Tibial nerve (tissue), 4 donors: ENCODE data around the gene SLC9A1. TPM values are rescaled to one million over a fixed set of nuclear protein-coding genes. Genes with fewer than 3 reads are reported as not detected.

Experiments
- DNase-seq, 2 donors: peaks; one replicate each; pipeline ENCODE4 v3.0.0-alpha.2; 2019; ENCODE audit warnings: low spot score in 2 of 2
- H3K27ac ChIP-seq, 4 donors: fragments of 200-600 bp; sonication (generic) in 3 of 4; one replicate each; pipeline ENCODE4 v1.5.1; 2017 to 2019; ENCODE audit warnings: mild to moderate bottlenecking in 1 of 4
- H3K27me3 ChIP-seq, 2 donors: fragments of 200-600 bp; sonication (generic) in 1 of 2; one replicate each; pipeline versions ENCODE4 v1.5.1 to v1.6.0; 2017 to 2019
- H3K36me3 ChIP-seq, 3 donors: fragments of 200-600 bp; sonication (generic); one replicate each; pipeline ENCODE4 v1.5.1; 2018 to 2019
- H3K4me1 ChIP-seq, 4 donors: fragments of 200-600 bp; sonication (generic) in 3 of 4; one replicate each; pipeline ENCODE4 v1.5.1; 2017 to 2019
- H3K4me3 ChIP-seq, 4 donors: fragments of 200-600 bp; sonication (generic) in 3 of 4; one replicate each; pipeline ENCODE4 v1.5.1; 2017 to 2019; ENCODE audit warnings: mild to moderate bottlenecking in 1 of 4, moderate library complexity in 1 of 4
- H3K9me3 ChIP-seq, 4 donors: fragments of 200-600 bp; sonication (generic) in 3 of 4; one replicate each; pipeline ENCODE4 v1.5.1; 2017 to 2019
- EP300 ChIP-seq, 2 donors: sonication (generic); formaldehyde crosslinking; IDR thresholded peaks; one replicate each; pipeline ENCODE4 v1.6.1; 2017; ENCODE audit warnings: antibody characterized with exemption in 2 of 2, mild to moderate bottlenecking in 1 of 2
- POLR2A ChIP-seq, 2 donors: fragments of 450-650 bp; IDR thresholded peaks; one replicate each; pipeline ENCODE4 v1.6.1; 2017; ENCODE audit warnings: antibody characterized with exemption in 2 of 2, mild to moderate bottlenecking in 2 of 2, moderate library complexity in 2 of 2
- WGBS, 2 donors: methylation state at CpG; one replicate each; pipeline ENCODE4 v1.1.5; 2018; 5-methylcytosine and 5-hydroxymethylcytosine counted together
- total RNA-seq, 4 donors: library from RNA; depleted of rRNA; stranded (reverse); fragments of >200 nt; gene quantifications; one replicate each; pipeline ENCODE4 v1.1.0, GENCODE V29; 2016
- TF ChIP-seq, protein P1 (sequence below), 5 experiments: fragments of 200-600 bp in 3 of 5; fragments of 450-650 bp in 2 of 5; sonication (generic) in 3 of 5; IDR thresholded peaks; one replicate each; pipeline ENCODE4 v1.5.1; 2016 to 2019; ENCODE audit warnings: antibody characterized with exemption in 5 of 5, mild to moderate bottlenecking in 3 of 5, moderate library complexity in 2 of 5

Gene SLC9A1
- total RNA-seq, 4 donors from 2014 or later: 5.9 to 21.9 (median 7.8) TPM

GRCh38 chr1:27057389-27057788 lies 97.5 kb downstream of the SLC9A1 start:
- Histone ChIP-seq H3K9me3 (no peaks in the 10 kb centered on the region), H3K36me3 (no peaks in the 10 kb centered on the region), H3K4me3 (no peak overlapping the region), H3K27ac (peak overlapping the region in 3 of 4 donors; percentile 16 to 47 (median 20)), H3K4me1 (peaks cover 0 to 21% (median 3%) of the 10 kb centered on the region in 4 donors), H3K27me3 (no peaks in the 10 kb centered on the region)
- DNase-seq: no peak
- 36 to 52% methylated on average over 3 of the region's 3 CpGs for WGBS, 2 donors
- TF ChIP-seq EP300 (IDR thresholded peaks at IDR 0.05) (no peak), POLR2A (IDR thresholded peaks at IDR 0.05) (no peak)
- TF ChIP-seq, protein P1, sequence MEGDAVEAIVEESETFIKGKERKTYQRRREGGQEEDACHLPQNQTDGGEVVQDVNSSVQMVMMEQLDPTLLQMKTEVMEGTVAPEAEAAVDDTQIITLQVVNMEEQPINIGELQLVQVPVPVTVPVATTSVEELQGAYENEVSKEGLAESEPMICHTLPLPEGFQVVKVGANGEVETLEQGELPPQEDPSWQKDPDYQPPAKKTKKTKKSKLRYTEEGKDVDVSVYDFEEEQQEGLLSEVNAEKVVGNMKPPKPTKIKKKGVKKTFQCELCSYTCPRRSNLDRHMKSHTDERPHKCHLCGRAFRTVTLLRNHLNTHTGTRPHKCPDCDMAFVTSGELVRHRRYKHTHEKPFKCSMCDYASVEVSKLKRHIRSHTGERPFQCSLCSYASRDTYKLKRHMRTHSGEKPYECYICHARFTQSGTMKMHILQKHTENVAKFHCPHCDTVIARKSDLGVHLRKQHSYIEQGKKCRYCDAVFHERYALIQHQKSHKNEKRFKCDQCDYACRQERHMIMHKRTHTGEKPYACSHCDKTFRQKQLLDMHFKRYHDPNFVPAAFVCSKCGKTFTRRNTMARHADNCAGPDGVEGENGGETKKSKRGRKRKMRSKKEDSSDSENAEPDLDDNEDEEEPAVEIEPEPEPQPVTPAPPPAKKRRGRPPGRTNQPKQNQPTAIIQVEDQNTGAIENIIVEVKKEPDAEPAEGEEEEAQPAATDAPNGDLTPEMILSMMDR (IDR thresholded peaks at IDR 0.05): no peak

- Histone ChIP-seq H3K4me1 (peaks cover 0 to 21% (median 3%) of the 10 kb centered on the region in 4 donors), H3K36me3 (no peaks in the 10 kb centered on the region), H3K4me3 (no peak overlapping the region), H3K9me3 (no peaks in the 10 kb centered on the region), H3K27ac (no peak overlapping the region), H3K27me3 (no peaks in the 10 kb centered on the region)
- no peak for TF ChIP-seq POLR2A (IDR thresholded peaks at IDR 0.05)
- TF ChIP-seq EP300 (IDR thresholded peaks at IDR 0.05): no peak
- TF ChIP-seq, protein P1 (IDR thresholded peaks at IDR 0.05): no peak
- 79 to 90% methylated on average over 6 of the region's 6 CpGs for WGBS, 2 donors
- no peak for DNase-seq
These were observed 100.8 kb downstream of the SLC9A1 start for GRCh38 chr1:27053977-27054753.

GRCh38 chr1:27052527-27052926 lies 102.4 kb downstream of the SLC9A1 start:
- WGBS, 2 donors: 84 to 90% methylated on average over 5 of the region's 5 CpGs
- H3K4me3 ChIP-seq: no peak overlapping the region
- no peak for DNase-seq
- no peaks in the 10 kb centered on the region for H3K9me3 ChIP-seq
- H3K4me1 ChIP-seq: peaks cover 0 to 6% (median 0%) of the 10 kb centered on the region in 4 donors
- TF ChIP-seq, protein P1 (IDR thresholded peaks at IDR 0.05): no peak
- TF ChIP-seq EP300 (IDR thresholded peaks at IDR 0.05) (no peak), POLR2A (IDR thresholded peaks at IDR 0.05) (no peak)
- H3K27me3 ChIP-seq: no peaks in the 10 kb centered on the region
- H3K27ac ChIP-seq: no peak overlapping the region
- H3K36me3 ChIP-seq: no peaks in the 10 kb centered on the region

DNA sequence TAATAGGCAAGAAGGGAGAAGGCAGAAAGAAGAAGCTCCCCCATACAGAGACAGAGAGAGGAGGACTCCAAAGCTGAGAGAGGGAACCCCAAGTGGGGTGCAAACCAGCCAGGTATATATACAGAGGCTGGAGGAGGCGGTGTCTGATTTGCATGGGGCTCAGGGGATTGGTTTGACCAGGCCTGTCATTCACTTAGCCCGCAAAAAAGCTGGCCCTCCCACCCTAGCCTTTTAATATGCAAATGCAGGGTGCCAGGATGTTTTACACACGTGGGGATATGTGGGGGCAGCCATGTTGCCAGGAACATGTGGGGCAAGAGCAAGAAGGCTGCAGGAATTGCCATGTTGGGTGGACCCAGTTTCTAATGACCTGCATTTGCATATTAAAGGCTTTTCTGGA lies 105.3 kb downstream of the SLC9A1 start:
- no peak for DNase-seq
- Histone ChIP-seq H3K4me1 (peaks cover 0 to 19% (median 6%) of the 10 kb centered on the region in 4 donors), H3K27ac (no peak overlapping the region), H3K4me3 (no peak overlapping the region), H3K36me3 (no peaks in the 10 kb centered on the region), H3K9me3 (no peaks in the 10 kb centered on the region), H3K27me3 (no peaks in the 10 kb centered on the region)
- TF ChIP-seq, protein P1 (IDR thresholded peaks at IDR 0.05): no peak
- no peak for TF ChIP-seq EP300 (IDR thresholded peaks at IDR 0.05)
- TF ChIP-seq POLR2A (IDR thresholded peaks at IDR 0.05): no peak
- 47 to 62% methylated on average over 3 of the region's 3 CpGs for WGBS, 2 donors

- WGBS, 2 donors: 45 to 56% methylated on average over 2 of the region's 2 CpGs
- Histone ChIP-seq H3K36me3 (no peaks in the 10 kb centered on the region), H3K4me3 (no peak overlapping the region), H3K4me1 (peaks cover 0 to 19% (median 6%) of the 10 kb centered on the region in 4 donors), H3K27me3 (no peaks in the 10 kb centered on the region), H3K9me3 (no peaks in the 10 kb centered on the region), H3K27ac (no peak overlapping the region)
- no peak for DNase-seq
- no peak for TF ChIP-seq EP300 (IDR thresholded peaks at IDR 0.05)
- no peak for TF ChIP-seq POLR2A (IDR thresholded peaks at IDR 0.05)
- TF ChIP-seq, protein P1 (IDR thresholded peaks at IDR 0.05): no peak
These were observed 105.8 kb downstream of the SLC9A1 start for GRCh38 chr1:27049100-27049499.
